HG03457 (cell line): ENCODE results near the gene GTF2H3.

Source experiments
- ATAC-seq: cut with Tn5 transposase; IDR thresholded peaks from one replicate; pipeline ENCODE4 v1.9.1; 2021; ENCODE audit warnings: moderate number of reproducible peaks; ENCODE audit not compliant: unreplicated experiment

Gene GTF2H3

DNA sequence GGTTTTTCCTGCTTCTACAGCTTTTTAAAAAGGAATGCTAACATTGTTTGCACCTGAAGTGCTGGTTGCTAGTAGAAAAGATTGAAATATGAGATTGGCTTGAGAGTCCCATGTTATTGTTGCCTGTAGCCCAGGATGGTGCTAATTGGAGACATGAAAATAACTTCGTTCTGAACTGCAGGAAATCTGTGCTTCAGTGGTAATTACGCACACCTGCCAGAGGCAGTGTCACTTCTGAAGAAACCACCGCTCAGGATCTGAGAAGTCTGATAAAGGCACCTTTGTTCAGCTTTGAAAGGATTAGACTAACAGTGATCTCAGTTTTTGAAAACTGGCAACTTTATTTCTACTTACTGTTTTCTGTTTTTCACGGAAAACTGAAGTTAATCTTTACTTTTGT lies 63.0 kb downstream of the GTF2H3 start:
- no peak for ATAC-seq

DNA sequence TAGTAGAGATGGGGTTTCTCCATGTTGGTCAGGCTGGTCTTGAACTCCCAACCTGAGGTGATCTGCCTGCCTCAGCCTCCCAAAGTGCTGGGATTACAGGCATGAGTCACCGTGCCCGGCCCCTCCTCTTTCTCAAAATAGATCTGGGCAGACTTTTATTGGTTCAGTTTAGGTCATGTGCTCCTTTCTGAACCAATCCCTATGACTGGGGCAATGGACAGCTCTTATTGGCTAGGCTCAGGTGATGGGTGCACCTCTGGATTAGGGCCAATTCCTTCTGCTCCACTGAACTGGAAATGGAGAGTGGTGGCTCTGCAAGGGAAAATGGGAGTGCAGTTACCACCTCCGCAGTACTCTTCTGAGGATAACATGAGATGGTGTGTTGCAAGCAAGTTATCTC lies 72.3 kb downstream of the GTF2H3 start:
- no peak for ATAC-seq

DNA sequence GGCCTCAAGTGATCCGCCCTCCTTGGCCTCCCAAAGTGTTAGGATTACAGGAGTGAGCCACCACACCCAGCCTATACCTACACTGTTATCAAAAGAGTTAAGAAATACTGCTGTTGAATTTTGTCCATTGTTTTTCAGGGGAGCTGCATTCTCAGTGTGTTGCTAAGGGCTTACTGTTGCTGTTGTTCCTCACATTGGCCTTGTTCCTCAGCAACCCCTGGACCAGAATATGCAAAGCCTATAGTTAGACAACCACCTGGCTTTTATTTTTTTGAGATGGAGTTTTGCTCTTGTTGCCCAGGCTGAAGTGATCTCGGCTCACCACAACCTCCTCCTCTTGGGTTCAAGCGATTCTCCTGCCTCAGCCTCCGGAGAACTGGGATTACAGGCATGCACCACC lies 73.8 kb downstream of the GTF2H3 start:
- ATAC-seq = no peak
